Hepatocyte (in vitro differentiated cells): ENCODE measurements around the gene DUSP10. TPM values are rescaled to one million over a fixed set of nuclear protein-coding genes. Genes with fewer than 3 reads are reported as not detected.

Source experiments
- DNase-seq: peaks from one replicate; pipeline ENCODE4 v3.0.0-alpha.2; 2016; ENCODE audit warnings: low spot score
- H2AFZ ChIP-seq: fragments of 200-600 bp; sonication (generic); 2 replicates; pipeline ENCODE4 v1.6.0; 2016; ENCODE audit warnings: antibody characterized with exemption, mild to moderate bottlenecking
- H3K27ac ChIP-seq: fragments of 200-600 bp; sonication (generic); 2 replicates; pipeline ENCODE4 v1.5.1; 2016; ENCODE audit warnings: mild to moderate bottlenecking
- H3K27me3 ChIP-seq: fragments of 200-600 bp; sonication (generic); 2 replicates; pipeline ENCODE4 v1.6.1; 2016
- H3K36me3 ChIP-seq: fragments of 200-600 bp; sonication (generic); replicated peaks from 2 replicates; pipeline ENCODE4 v1.5.1; 2016; ENCODE audit warnings: low read depth; ENCODE audit not compliant: insufficient read depth
- H3K4me1 ChIP-seq: fragments of 200-600 bp; sonication (generic); 2 replicates; pipeline ENCODE4 v1.5.1; 2016; ENCODE audit warnings: mild to moderate bottlenecking, moderate library complexity; ENCODE audit not compliant: insufficient read depth
- H3K4me2 ChIP-seq: fragments of 200-600 bp; sonication (generic); 2 replicates; pipeline ENCODE4 v1.6.0; 2016
- H3K4me3 ChIP-seq: fragments of 200-600 bp; sonication (generic); 2 replicates; pipeline ENCODE4 v1.5.1; 2016; ENCODE audit warnings: mild to moderate bottlenecking
- H3K79me2 ChIP-seq: fragments of 200-600 bp; sonication (generic); 2 replicates; pipeline ENCODE4 v1.6.0; 2017; ENCODE audit warnings: mild to moderate bottlenecking
- H3K9me2 ChIP-seq: fragments of 200-600 bp; sonication (generic); replicated peaks from 2 replicates; pipeline ENCODE4 v1.6.0; 2017; ENCODE audit warnings: mild to moderate bottlenecking; ENCODE audit not compliant: insufficient read depth
- H3K9me3 ChIP-seq: fragments of 200-600 bp; sonication (generic); 2 replicates; pipeline ENCODE4 v1.5.1; 2016; ENCODE audit warnings: low read depth, mild to moderate bottlenecking
- H4K20me1 ChIP-seq: fragments of 200-600 bp; sonication (generic); 2 replicates; pipeline ENCODE4 v1.6.0; 2016; ENCODE audit warnings: mild to moderate bottlenecking; ENCODE audit not compliant: insufficient read depth, poor library complexity, severe bottlenecking
- CTCF ChIP-seq: fragments of 200-600 bp; sonication (generic); IDR thresholded peaks from 2 replicates; pipeline ENCODE4 v1.5.1; 2016; ENCODE audit warnings: antibody characterized with exemption, mild to moderate bottlenecking; ENCODE audit not compliant: poor library complexity
- EZH2 ChIP-seq: fragments of 200-600 bp; sonication (generic); IDR thresholded peaks from 2 replicates; pipeline ENCODE4 v1.6.1; 2016; ENCODE audit warnings: antibody characterized with exemption, mild to moderate bottlenecking, borderline replicate concordance
- EZH2phosphoT487 ChIP-seq: fragments of 200-600 bp; sonication (generic); IDR thresholded peaks from one replicate; pipeline ENCODE4 v1.6.1; 2018; ENCODE audit warnings: antibody characterized with exemption, mild to moderate bottlenecking, low read depth, moderate library complexity; ENCODE audit not compliant: unreplicated experiment, severe bottlenecking
- WGBS: methylation state at CpG from one replicate; pipeline ENCODE4 v1.1.6; 2016; ENCODE audit warnings: low lambda C conversion rate; ENCODE audit errors: missing lambda C conversion rate; 5-methylcytosine and 5-hydroxymethylcytosine counted together
- polyA plus RNA-seq: library from polyadenylated mRNA; unstranded; fragments of >200 nt; fragmentation: Nextera tagmentation; extraction: Ambion mirVana; gene quantifications from 2 replicates; pipeline ENCODE4 v1.2.1, GENCODE V29; 2016
- total RNA-seq: library from RNA; depleted of rRNA; stranded (reverse); fragments of >200 nt; gene quantifications from 2 replicates; pipeline ENCODE4 v1.2.3, GENCODE V29; 2014

Gene DUSP10
- total and polyA plus RNA-seq, 2 experiments from 2014 or later = 13.1 to 17.6 TPM

DNA sequence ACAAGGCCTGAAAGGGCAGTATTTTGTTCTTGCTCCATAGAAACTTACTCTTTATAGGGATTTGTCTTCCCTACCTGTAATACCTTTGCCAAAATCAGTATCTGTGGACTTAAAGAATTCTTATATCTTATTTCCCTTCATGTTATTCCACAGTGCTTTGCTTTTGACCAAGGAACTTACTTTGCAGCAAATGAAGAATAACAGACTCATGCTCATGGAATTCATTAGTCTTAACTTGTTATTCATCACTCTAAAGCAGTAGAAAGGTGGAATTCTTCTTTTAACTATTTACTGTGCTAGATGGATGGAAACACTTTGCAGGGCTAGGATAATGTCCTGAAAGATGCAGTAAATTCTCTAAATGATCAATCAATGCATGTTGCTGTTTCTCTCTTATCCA is 45.9 kb downstream of the DUSP10 start:
- Histone ChIP-seq H3K4me2 (no peak overlapping the region), H3K9me3 (no peaks in the 10 kb centered on the region)

DNA sequence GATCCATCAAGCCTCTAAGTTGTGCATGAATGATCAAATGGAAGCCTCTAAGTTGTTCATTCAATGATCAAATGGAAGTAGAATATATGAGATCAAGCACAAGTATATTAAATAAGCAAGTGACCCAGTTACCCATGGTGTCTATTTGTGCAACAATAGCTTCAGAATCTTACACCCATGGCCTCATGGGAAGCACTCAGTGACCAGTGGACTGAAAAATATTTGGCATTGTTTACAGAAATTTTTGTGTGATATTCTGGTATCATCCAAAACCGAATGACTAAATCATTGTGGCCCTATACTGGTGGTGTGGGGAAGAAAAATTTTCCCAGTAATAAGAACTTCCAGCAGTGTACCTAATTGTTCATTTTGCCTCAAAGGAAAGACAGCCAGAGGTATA is 46.6 kb downstream of the DUSP10 start:
- H3K27me3 ChIP-seq = no peaks in the 10 kb centered on the region
- H3K9me3 ChIP-seq = no peaks in the 10 kb centered on the region
- no peak overlapping the region for H3K4me2 ChIP-seq
- 88% methylated on average over 1 of the region's 1 CpG for WGBS
- no peak for DNase-seq
- no peaks in the 10 kb centered on the region for H3K79me2 ChIP-seq
- H3K27ac ChIP-seq = no peak overlapping the region
- no peaks in the 10 kb centered on the region for H3K9me2 ChIP-seq
- H3K4me3 ChIP-seq = no peak overlapping the region
- H3K36me3 ChIP-seq = no peaks in the 10 kb centered on the region
- no peaks in the 10 kb centered on the region for H3K4me1 ChIP-seq
- TF ChIP-seq EZH2 (no peak), EZH2phosphoT487 (no peak), CTCF (no peak)
- H2AFZ ChIP-seq = no peak overlapping the region
- H4K20me1 ChIP-seq = no peaks in the 10 kb centered on the region

More for the DNA sequence above, 45.9 kb downstream of the DUSP10 start:
- no peak for DNase-seq
- no peaks in the 10 kb centered on the region for H3K79me2 ChIP-seq
- no peaks in the 10 kb centered on the region for H4K20me1 ChIP-seq
- no peak for TF ChIP-seq CTCF
- no peak for TF ChIP-seq EZH2phosphoT487
- no peak for TF ChIP-seq EZH2
- no peak overlapping the region for H3K4me3 ChIP-seq
- no peaks in the 10 kb centered on the region for H3K36me3 ChIP-seq
- no peak overlapping the region for H3K27ac ChIP-seq
- H3K27me3 ChIP-seq = no peaks in the 10 kb centered on the region
- no peaks in the 10 kb centered on the region for H3K4me1 ChIP-seq
- no peak overlapping the region for H2AFZ ChIP-seq
- H3K9me2 ChIP-seq = no peaks in the 10 kb centered on the region

GRCh38 chr1:221694109-221694508 is 47.8 kb downstream of the DUSP10 start:
- TF ChIP-seq EZH2phosphoT487 (no peak), EZH2 (no peak), CTCF (no peak)
- Histone ChIP-seq H3K79me2 (no peaks in the 10 kb centered on the region), H3K27me3 (no peaks in the 10 kb centered on the region), H4K20me1 (no peaks in the 10 kb centered on the region), H3K9me2 (no peaks in the 10 kb centered on the region), H3K4me2 (no peak overlapping the region), H3K4me3 (no peak overlapping the region), H3K9me3 (no peaks in the 10 kb centered on the region), H3K27ac (no peak overlapping the region), H2AFZ (no peak overlapping the region), H3K4me1 (no peaks in the 10 kb centered on the region), H3K36me3 (no peaks in the 10 kb centered on the region)
- no peak for DNase-seq

GRCh38 chr1:221693087-221693486 is 48.8 kb downstream of the DUSP10 start:
- WGBS = 86% methylated on average over 2 of the region's 2 CpGs
- no peak overlapping the region for H3K27ac ChIP-seq
- H3K4me2 ChIP-seq = no peak overlapping the region
- H3K9me3 ChIP-seq = no peaks in the 10 kb centered on the region
- H2AFZ ChIP-seq = no peak overlapping the region
- H3K4me1 ChIP-seq = no peaks in the 10 kb centered on the region
- H3K9me2 ChIP-seq = no peaks in the 10 kb centered on the region
- H3K79me2 ChIP-seq = no peaks in the 10 kb centered on the region
- TF ChIP-seq EZH2 (no peak), EZH2phosphoT487 (no peak), CTCF (no peak)
- H3K27me3 ChIP-seq = no peaks in the 10 kb centered on the region
- H3K36me3 ChIP-seq = no peaks in the 10 kb centered on the region
- no peak for DNase-seq
- no peak overlapping the region for H3K4me3 ChIP-seq
- H4K20me1 ChIP-seq = no peaks in the 10 kb centered on the region
